Trophoblast cell (in vitro differentiated cells and primary cell): ENCODE results near the gene PRRX1.

ENCODE experiments used
- DNase-seq, 2 donors: peaks; one replicate each; pipeline ENCODE4 v3.0.0-alpha.2; 2016
- H2AFZ ChIP-seq: 2 replicates; pipeline ENCODE4 v1.6.1; 2013; ENCODE audit warnings: low read length, moderate library complexity, mild to moderate bottlenecking; ENCODE audit not compliant: insufficient read depth, poor library complexity
- H2AK5ac ChIP-seq: 2 replicates; pipeline ENCODE4 v1.6.1; 2013; ENCODE audit warnings: mild to moderate bottlenecking, low read length
- H2BK120ac ChIP-seq: 2 replicates; pipeline ENCODE4 v1.6.1; 2013; ENCODE audit warnings: low read length, mild to moderate bottlenecking, moderate library complexity; ENCODE audit not compliant: insufficient read depth, poor library complexity
- H2BK12ac ChIP-seq: 2 replicates; pipeline ENCODE4 v1.6.1; 2013; ENCODE audit warnings: mild to moderate bottlenecking, low read length, moderate library complexity
- H2BK5ac ChIP-seq: 2 replicates; pipeline ENCODE4 v1.6.1; 2013; ENCODE audit warnings: low read length, low read depth, moderate library complexity, mild to moderate bottlenecking; ENCODE audit not compliant: poor library complexity
- H3K14ac ChIP-seq: 2 replicates; pipeline ENCODE4 v1.6.1; 2013; ENCODE audit warnings: mild to moderate bottlenecking, low read length
- H3K18ac ChIP-seq: 2 replicates; pipeline ENCODE4 v1.6.1; 2013; ENCODE audit warnings: mild to moderate bottlenecking, low read length
- H3K23ac ChIP-seq: 2 replicates; pipeline ENCODE4 v1.6.1; 2013; ENCODE audit warnings: low read length
- H3K27ac ChIP-seq: 2 replicates; pipeline ENCODE4 v1.5.1; 2013; ENCODE audit warnings: low read depth, mild to moderate bottlenecking, inconsistent platforms, low read length, moderate library complexity
- H3K27me3 ChIP-seq: 2 replicates; pipeline ENCODE4 v1.6.1; 2013; ENCODE audit warnings: inconsistent platforms, mild to moderate bottlenecking, low read length, moderate library complexity; ENCODE audit not compliant: insufficient read depth
- H3K36me3 ChIP-seq, 2 experiments: 1 replicate in 1 of 2; 2 replicates in 1 of 2; pipeline ENCODE4 v1.6.1; 2013; ENCODE audit warnings: low read length in 2 of 2, mild to moderate bottlenecking in 2 of 2, moderate library complexity in 1 of 2; ENCODE audit not compliant: insufficient read depth in 2 of 2, control insufficient read depth in 1 of 2
- H3K4ac ChIP-seq: 2 replicates; pipeline ENCODE4 v1.6.1; 2013; ENCODE audit warnings: low read depth, mild to moderate bottlenecking, low read length, moderate library complexity
- H3K4me1 ChIP-seq, 2 experiments: 1 replicate in 1 of 2; 2 replicates in 1 of 2; pipeline ENCODE4 v1.6.1; 2013; ENCODE audit warnings: low read length in 2 of 2, mild to moderate bottlenecking in 2 of 2, moderate library complexity in 1 of 2; ENCODE audit not compliant: insufficient read depth in 2 of 2, control insufficient read depth in 1 of 2
- H3K4me2 ChIP-seq: 2 replicates; pipeline ENCODE4 v1.6.1; 2013; ENCODE audit warnings: inconsistent platforms, mild to moderate bottlenecking, low read length, moderate library complexity
- H3K4me3 ChIP-seq: 2 replicates; pipeline ENCODE4 v1.5.1; 2013; ENCODE audit warnings: mild to moderate bottlenecking, low read depth, low read length, inconsistent platforms
- H3K79me1 ChIP-seq: one replicate; pipeline ENCODE4 v1.6.1; 2013; ENCODE audit warnings: low read length
- H3K79me2 ChIP-seq: 2 replicates; pipeline ENCODE4 v1.6.1; 2013; ENCODE audit warnings: low read length, mild to moderate bottlenecking; ENCODE audit not compliant: control insufficient read depth, insufficient read depth, poor library complexity
- H3K9ac ChIP-seq: 2 replicates; pipeline ENCODE4 v1.6.1; 2013; ENCODE audit warnings: mild to moderate bottlenecking, low read length
- H3K9me3 ChIP-seq: 2 replicates; pipeline ENCODE4 v1.6.1; 2013; ENCODE audit warnings: low read depth, mild to moderate bottlenecking, control low read depth, inconsistent platforms, low read length; ENCODE audit not compliant: insufficient read depth
- H4K12ac ChIP-seq: 2 replicates; pipeline ENCODE4 v1.6.1; 2013; ENCODE audit warnings: low read depth, mild to moderate bottlenecking, low read length, moderate library complexity
- H4K8ac ChIP-seq: 2 replicates; pipeline ENCODE4 v1.6.1; 2013; ENCODE audit warnings: low read depth, mild to moderate bottlenecking, low read length, moderate library complexity
- H4K91ac ChIP-seq: one replicate; pipeline ENCODE4 v1.6.1; 2013; ENCODE audit warnings: low read depth, mild to moderate bottlenecking, low read length, moderate library complexity
- WGBS: extraction: QIAGEN DNeasy Blood & Tissue Kit; methylation state at CpG from one replicate; pipeline ENCODE4 v1.1.7; 2013; ENCODE audit warnings: missing lambda C conversion rate; ENCODE audit not compliant: insufficient read length, insufficient coverage; ENCODE audit errors: extremely low coverage; 5-methylcytosine and 5-hydroxymethylcytosine counted together

Gene PRRX1

GRCh38 chr1:170659399-170660035 lies 4.4 kb upstream of the PRRX1 start:
- H4K8ac ChIP-seq = no peak overlapping the region
- no peak overlapping the region for H3K14ac ChIP-seq
- H3K18ac ChIP-seq = no peak overlapping the region
- H3K36me3 ChIP-seq = no peaks in the 10 kb centered on the region
- no peak overlapping the region for H3K4me2 ChIP-seq
- no peak overlapping the region for H2BK12ac ChIP-seq
- no peak overlapping the region for H3K9ac ChIP-seq
- H3K4me1 ChIP-seq = peaks cover 7 to 10% of the 10 kb centered on the region in 2 experiments
- no peak overlapping the region for H2BK5ac ChIP-seq
- no peak overlapping the region for H4K12ac ChIP-seq
- no peaks in the 10 kb centered on the region for H3K79me2 ChIP-seq
- peaks cover 4% of the 10 kb centered on the region for H3K9me3 ChIP-seq
- no peak overlapping the region for H3K23ac ChIP-seq
- no peak overlapping the region for H3K4me3 ChIP-seq
- H4K91ac ChIP-seq = no peak overlapping the region
- no peaks in the 10 kb centered on the region for H3K79me1 ChIP-seq
- no peak overlapping the region for H2BK120ac ChIP-seq
- peaks cover 47% of the 10 kb centered on the region for H3K27me3 ChIP-seq
- H2AFZ ChIP-seq = no peak overlapping the region
- no peak overlapping the region for H2AK5ac ChIP-seq
- no peak overlapping the region for H3K27ac ChIP-seq
- no CpG with 5 or more reads among the region's 13 CpGs for WGBS
- H3K4ac ChIP-seq = no peak overlapping the region
- no peak for DNase-seq

- Histone ChIP-seq H3K14ac (no peak overlapping the region), H2BK12ac (no peak overlapping the region), H3K4me2 (peak overlapping the region; percentile 30), H2BK5ac (no peak overlapping the region), H4K12ac (no peak overlapping the region), H3K27me3 (peaks cover 55% of the 10 kb centered on the region), H4K8ac (no peak overlapping the region), H4K91ac (no peak overlapping the region), H2BK120ac (no peak overlapping the region), H3K23ac (no peak overlapping the region), H3K4me3 (no peak overlapping the region), H3K4me1 (peaks cover 12 to 14% of the 10 kb centered on the region in 2 experiments), H3K4ac (no peak overlapping the region), H3K18ac (no peak overlapping the region), H3K9me3 (peaks cover 4% of the 10 kb centered on the region), H2AFZ (no peak overlapping the region), H3K9ac (no peak overlapping the region), H3K27ac (no peak overlapping the region), H3K79me1 (no peaks in the 10 kb centered on the region), H3K36me3 (no peaks in the 10 kb centered on the region), H3K79me2 (no peaks in the 10 kb centered on the region), H2AK5ac (no peak overlapping the region)
- WGBS = no CpG with 5 or more reads among the region's 25 CpGs
- no peak for DNase-seq
These were observed 3.6 kb upstream of the PRRX1 start for GRCh38 chr1:170660281-170660713.

GRCh38 chr1:170660871-170661645 lies 2.9 kb upstream of the PRRX1 start:
- H2BK5ac ChIP-seq = no peak overlapping the region
- H3K4ac ChIP-seq = no peak overlapping the region
- no peak overlapping the region for H4K8ac ChIP-seq
- H3K27ac ChIP-seq = no peak overlapping the region
- peaks cover 12 to 14% of the 10 kb centered on the region in 2 experiments for H3K4me1 ChIP-seq
- no peak overlapping the region for H4K12ac ChIP-seq
- no peak overlapping the region for H3K23ac ChIP-seq
- H4K91ac ChIP-seq = no peak overlapping the region
- DNase-seq = no peak
- no peak overlapping the region for H3K18ac ChIP-seq
- H2BK12ac ChIP-seq = no peak overlapping the region
- no peak overlapping the region for H3K14ac ChIP-seq
- H3K36me3 ChIP-seq = no peaks in the 10 kb centered on the region
- no peak overlapping the region for H3K9ac ChIP-seq
- H2BK120ac ChIP-seq = no peak overlapping the region
- H3K79me2 ChIP-seq = no peaks in the 10 kb centered on the region
- H3K4me3 ChIP-seq = no peak overlapping the region
- no peaks in the 10 kb centered on the region for H3K79me1 ChIP-seq
- no CpG with 5 or more reads among the region's 54 CpGs for WGBS
- H3K4me2 ChIP-seq = peak overlapping the region; percentile 51
- H3K27me3 ChIP-seq = peaks cover 62% of the 10 kb centered on the region
- H2AK5ac ChIP-seq = no peak overlapping the region
- H3K9me3 ChIP-seq = peaks cover 4% of the 10 kb centered on the region
- H2AFZ ChIP-seq = no peak overlapping the region

- H2BK120ac ChIP-seq = no peak overlapping the region
- no peaks in the 10 kb centered on the region for H3K36me3 ChIP-seq
- no peak overlapping the region for H3K27ac ChIP-seq
- H2AK5ac ChIP-seq = no peak overlapping the region
- no peak overlapping the region for H3K18ac ChIP-seq
- H3K27me3 ChIP-seq = peaks cover 70% of the 10 kb centered on the region
- no peak overlapping the region for H3K4ac ChIP-seq
- H2AFZ ChIP-seq = no peak overlapping the region
- no peak overlapping the region for H2BK5ac ChIP-seq
- peaks cover 5% of the 10 kb centered on the region for H3K9me3 ChIP-seq
- no peak overlapping the region for H3K23ac ChIP-seq
- no peak overlapping the region for H3K14ac ChIP-seq
- no peak overlapping the region for H2BK12ac ChIP-seq
- H4K12ac ChIP-seq = no peak overlapping the region
- no peak overlapping the region for H4K91ac ChIP-seq
- no peak overlapping the region for H4K8ac ChIP-seq
- DNase-seq = no peak
- H3K79me2 ChIP-seq = no peaks in the 10 kb centered on the region
- no peak overlapping the region for H3K9ac ChIP-seq
- peaks cover 12 to 14% of the 10 kb centered on the region in 2 experiments for H3K4me1 ChIP-seq
- no peak overlapping the region for H3K4me3 ChIP-seq
- WGBS = no CpG with 5 or more reads among the region's 31 CpGs
- no peaks in the 10 kb centered on the region for H3K79me1 ChIP-seq
- no peak overlapping the region for H3K4me2 ChIP-seq
These were observed 2.1 kb upstream of the PRRX1 start for GRCh38 chr1:170661646-170662411.
